Adrenal gland (tissue), 12 donors: ENCODE measurements around the gene NTS. TPM values are rescaled to one million over a fixed set of nuclear protein-coding genes. Genes with fewer than 3 reads are reported as not detected.

Experiments used
- DNase-seq, 7 donors: peaks; one replicate each; pipeline ENCODE4 v3.0.0-alpha.2; 2019 to 2020
- H3K27ac ChIP-seq, 5 donors: fragments of 200-600 bp; sonication (generic) in 4 of 5; 1 replicate in 3 of 5; 2 replicates in 2 of 5; pipeline versions ENCODE4 v1.5.1 to v1.8.0; 2016 to 2020; ENCODE audit warnings: mild to moderate bottlenecking in 1 of 5
- H3K27me3 ChIP-seq: fragments of 200-600 bp; 2 replicates; pipeline ENCODE4 v1.8.0; 2021
- H3K36me3 ChIP-seq, 2 donors: fragments of 200-600 bp; replicated peaks in 1 of 2; 1 replicate in 1 of 2; 2 replicates in 1 of 2; pipeline versions ENCODE4 v1.5.1 to v1.8.0; 2018 to 2022
- H3K4me1 ChIP-seq, 2 donors: fragments of 200-600 bp; replicated peaks in 1 of 2; 1 replicate in 1 of 2; 2 replicates in 1 of 2; pipeline versions ENCODE4 v1.5.1 to v1.8.0; 2018 to 2021
- H3K4me3 ChIP-seq, 4 donors: fragments of 200-600 bp; sonication (generic) in 3 of 4; one replicate each; pipeline ENCODE4 v1.5.1; 2016 to 2018
- H3K9me3 ChIP-seq, 3 donors: fragments of 200-600 bp; sonication (generic) in 1 of 3; replicated peaks in 1 of 3; 1 replicate in 2 of 3; 2 replicates in 1 of 3; pipeline versions ENCODE4 v1.5.1 to v1.8.0; 2016 to 2021
- POLR2A ChIP-seq, 2 donors: fragments of 450-650 bp; IDR thresholded peaks; one replicate each; pipeline ENCODE4 v1.6.1; 2017; ENCODE audit warnings: antibody characterized with exemption in 2 of 2, mild to moderate bottlenecking in 2 of 2, moderate library complexity in 1 of 2
- WGBS, 4 donors: extraction: QIAGEN DNeasy Blood & Tissue Kit in 2 of 4; methylation state at CpG; one replicate each; pipeline versions ENCODE4 v1.1.5 to v1.1.7; 2013 to 2017; 5-methylcytosine and 5-hydroxymethylcytosine counted together
- intact Hi-C, 2 donors: fragments of 100-400 bp; cut with DNase I; formaldehyde crosslinking; loops; one replicate each; pipeline versions ENCODE4 v1.14.1 to v1.15.0; 2022 to 2023
- polyA plus RNA-seq, 3 donors: library from polyadenylated mRNA; stranded (reverse); fragments of 200-250 nt in 2 of 3; fragments of 350-450 nt in 1 of 3; fragmentation: Illumina TruSeq in 1 of 3; extraction: RNeasy Lipid Tissue Mini Kit (QIAGEN cat#74804) in 1 of 3; gene quantifications; one replicate each; pipeline ENCODE4 v1.2.3, GENCODE V29; 2013 to 2014
- total RNA-seq, 9 donors: library from RNA; depleted of rRNA in 4 of 9; stranded (reverse); fragments of >200 nt in 4 of 9; fragments of 120-200 nt in 1 of 9; fragmentation: NEBNext Ultra II Directional in 1 of 9; extraction: Animal tissue kit (Norgen Biotek cat#: 25700) in 1 of 9; gene quantifications; one replicate each; pipeline versions ENCODE4 v1.1.0 to v1.2.4, GENCODE V29; 2013 to 2023
- TF ChIP-seq, protein P1 (sequence below), 6 experiments: fragments of 450-650 bp in 4 of 6; fragments of 200-600 bp in 2 of 6; sonication (generic) in 1 of 6; IDR thresholded peaks; 1 replicate in 5 of 6; 2 replicates in 1 of 6; pipeline versions ENCODE4 v1.5.1 to v1.8.0; 2016 to 2021; ENCODE audit warnings: antibody characterized with exemption in 6 of 6, mild to moderate bottlenecking in 2 of 6, moderate library complexity in 1 of 6
- donor health status: healthy with polysubstance abuse.
- donor health status: Bipolar disorder and iron deficiency.
- donor health status: DM: yes; HTN: yes; CAD: no.
- donor health status: DM: no; HTN: no; CAD: no.
- donor health status: DM: no; HTN: no; CAD: no.
- donor health status: DM: yes; HTN: yes; CAD: no.

Gene NTS
- total and polyA plus RNA-seq, 12 donors: 0.16 to 18.7 (median 0.48) TPM; not detected in 3

DNA sequence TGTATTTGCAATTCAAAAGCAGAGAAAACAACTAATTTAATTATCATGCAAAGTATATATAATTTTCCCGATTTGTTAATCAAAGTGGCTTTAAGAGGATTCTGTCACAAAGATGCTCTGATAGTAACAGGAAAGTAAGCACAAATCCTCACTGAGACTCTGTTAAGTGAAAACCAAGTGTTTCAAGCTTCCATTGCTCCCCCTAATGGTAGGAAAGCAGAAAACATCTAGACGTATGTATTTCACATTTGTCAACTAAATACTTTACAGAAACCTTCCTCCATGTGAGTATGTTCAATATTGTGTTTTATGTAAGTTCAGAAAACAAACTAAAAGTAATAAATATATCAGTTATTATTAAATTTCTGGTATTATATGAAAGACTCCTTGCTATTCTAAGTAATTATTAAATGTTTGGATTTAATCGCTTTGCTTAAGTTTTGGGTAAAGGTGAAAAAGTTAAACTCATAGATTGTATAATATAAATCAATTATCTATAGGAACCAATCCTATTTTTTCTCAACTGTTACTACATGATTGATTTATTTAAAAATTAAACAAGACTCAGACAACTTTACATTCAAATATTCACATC is 1.5 kb upstream of the NTS start:
- no peak for DNase-seq
- WGBS, 4 donors: 30 to 33% (median 33%) methylated on average over 3 of the region's 3 CpGs
- Histone ChIP-seq H3K27ac (no peak overlapping the region), H3K4me3 (no peak overlapping the region), H3K36me3 (no peaks in the 10 kb centered on the region), H3K9me3 (no peaks in the 10 kb centered on the region), H3K4me1 (no peaks in the 10 kb centered on the region), H3K27me3 (peaks cover 3% of the 10 kb centered on the region)
- intact Hi-C loops: loop anchor here (5.0 to 10.0 kb wide), 2 partner anchors 398 to 400 kb away; no protein-coding TSS in a partner anchor
- TF ChIP-seq, protein P1, sequence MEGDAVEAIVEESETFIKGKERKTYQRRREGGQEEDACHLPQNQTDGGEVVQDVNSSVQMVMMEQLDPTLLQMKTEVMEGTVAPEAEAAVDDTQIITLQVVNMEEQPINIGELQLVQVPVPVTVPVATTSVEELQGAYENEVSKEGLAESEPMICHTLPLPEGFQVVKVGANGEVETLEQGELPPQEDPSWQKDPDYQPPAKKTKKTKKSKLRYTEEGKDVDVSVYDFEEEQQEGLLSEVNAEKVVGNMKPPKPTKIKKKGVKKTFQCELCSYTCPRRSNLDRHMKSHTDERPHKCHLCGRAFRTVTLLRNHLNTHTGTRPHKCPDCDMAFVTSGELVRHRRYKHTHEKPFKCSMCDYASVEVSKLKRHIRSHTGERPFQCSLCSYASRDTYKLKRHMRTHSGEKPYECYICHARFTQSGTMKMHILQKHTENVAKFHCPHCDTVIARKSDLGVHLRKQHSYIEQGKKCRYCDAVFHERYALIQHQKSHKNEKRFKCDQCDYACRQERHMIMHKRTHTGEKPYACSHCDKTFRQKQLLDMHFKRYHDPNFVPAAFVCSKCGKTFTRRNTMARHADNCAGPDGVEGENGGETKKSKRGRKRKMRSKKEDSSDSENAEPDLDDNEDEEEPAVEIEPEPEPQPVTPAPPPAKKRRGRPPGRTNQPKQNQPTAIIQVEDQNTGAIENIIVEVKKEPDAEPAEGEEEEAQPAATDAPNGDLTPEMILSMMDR (IDR thresholded peaks at IDR 0.05): peak; percentile 47 to 73 (median 54)
- TF ChIP-seq POLR2A (IDR thresholded peaks at IDR 0.05): no peak

DNA sequence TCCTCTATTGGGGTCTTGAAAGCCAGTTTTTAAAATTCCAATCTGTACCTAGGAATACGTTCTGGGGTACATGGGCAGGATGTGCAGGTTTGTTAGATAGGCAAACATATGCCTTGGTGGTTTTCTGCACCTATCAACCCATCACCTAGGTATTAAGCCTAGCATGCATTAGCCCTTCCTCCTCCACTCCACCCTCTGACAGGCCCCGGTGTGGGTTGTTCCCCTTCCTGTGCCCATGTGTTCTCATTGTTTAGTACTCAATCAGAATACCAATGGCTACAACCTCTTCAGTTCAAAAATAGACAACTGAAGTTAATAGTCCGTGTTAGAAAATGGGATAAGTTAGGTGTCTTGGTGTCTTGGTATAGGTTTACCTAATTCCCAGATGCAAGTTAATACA is 3.4 kb downstream of the NTS start:
- Histone ChIP-seq H3K4me1 (no peaks in the 10 kb centered on the region), H3K9me3 (no peaks in the 10 kb centered on the region), H3K27ac (no peak overlapping the region), H3K27me3 (peaks cover 3% of the 10 kb centered on the region), H3K4me3 (no peak overlapping the region), H3K36me3 (no peaks in the 10 kb centered on the region)
- TF ChIP-seq, protein P1 (IDR thresholded peaks at IDR 0.05): no peak
- TF ChIP-seq POLR2A (IDR thresholded peaks at IDR 0.05): no peak
- intact Hi-C loops: loop anchor here in 1 of 2 donors (10.0 kb wide), 1 partner anchor 403 kb away; no protein-coding TSS in a partner anchor
- no peak for DNase-seq
- WGBS, 4 donors: 63 to 71% (median 67%) methylated on average over 3 of the region's 3 CpGs

DNA sequence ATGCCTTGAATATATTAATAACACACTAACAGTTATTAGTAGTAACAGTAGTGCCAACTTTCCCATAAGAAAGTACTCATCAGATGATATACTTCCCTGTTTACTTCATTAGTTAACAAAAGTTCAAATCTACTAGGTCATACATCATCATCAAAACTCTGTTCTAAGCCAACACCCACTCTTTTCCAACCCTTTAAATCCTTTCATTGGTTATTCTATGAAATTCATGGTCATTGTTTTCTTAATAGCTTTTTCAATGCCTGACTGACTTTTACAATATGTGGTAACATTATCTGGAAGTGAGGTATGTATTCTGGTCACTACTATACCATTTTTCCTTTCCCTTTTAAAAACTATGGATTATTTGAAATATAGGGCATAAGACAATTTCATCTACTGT is 9.7 kb downstream of the NTS start:
- intact Hi-C loops: no loop called here
- Histone ChIP-seq H3K4me1 (no peaks in the 10 kb centered on the region), H3K27ac (no peak overlapping the region), H3K4me3 (no peak overlapping the region), H3K36me3 (no peaks in the 10 kb centered on the region), H3K9me3 (no peaks in the 10 kb centered on the region), H3K27me3 (peaks cover 4% of the 10 kb centered on the region)
- no peak for DNase-seq
- TF ChIP-seq, protein P1 (IDR thresholded peaks at IDR 0.05): no peak
- TF ChIP-seq POLR2A (IDR thresholded peaks at IDR 0.05): no peak

DNA sequence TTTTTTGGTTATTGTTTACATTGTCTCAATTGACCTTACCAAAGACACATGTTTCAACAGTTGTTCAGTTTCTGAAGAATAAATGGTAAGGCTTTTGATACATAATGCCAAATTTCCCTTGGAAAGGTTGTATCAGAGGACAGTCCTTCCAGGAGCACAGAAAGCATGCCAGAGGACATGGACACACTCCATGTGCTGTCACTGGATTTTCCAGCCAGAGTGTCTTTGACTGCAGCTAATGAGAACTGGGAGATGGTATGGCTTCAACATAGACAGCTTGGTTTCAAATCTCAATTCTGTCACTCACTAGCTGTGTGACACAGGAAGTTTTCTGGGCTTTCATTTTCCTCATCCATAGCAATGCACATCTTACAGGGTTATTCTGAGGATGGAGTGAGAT is 20.6 kb downstream of the NTS start:
- Histone ChIP-seq H3K4me3 (no peak overlapping the region), H3K27ac (no peak overlapping the region), H3K9me3 (no peaks in the 10 kb centered on the region), H3K36me3 (no peaks in the 10 kb centered on the region), H3K4me1 (no peaks in the 10 kb centered on the region), H3K27me3 (no peaks in the 10 kb centered on the region)
- intact Hi-C loops: no loop called here
- TF ChIP-seq, protein P1 (IDR thresholded peaks at IDR 0.05): no peak
- TF ChIP-seq POLR2A (IDR thresholded peaks at IDR 0.05): no peak
- no peak for DNase-seq
